GM19455 (cell line): Measurements from ENCODE around the gene ADH6.
"Not testable (repeated sequence)": the region's sequence is repeated elsewhere in the genome, so short reads cannot be mapped to it uniquely, and the experiment has no call there.

Source experiments
- ATAC-seq: cut with Tn5 transposase; IDR thresholded peaks from one replicate; pipeline ENCODE4 v1.9.1; 2021; ENCODE audit not compliant: unreplicated experiment

The ADH6 gene

DNA sequence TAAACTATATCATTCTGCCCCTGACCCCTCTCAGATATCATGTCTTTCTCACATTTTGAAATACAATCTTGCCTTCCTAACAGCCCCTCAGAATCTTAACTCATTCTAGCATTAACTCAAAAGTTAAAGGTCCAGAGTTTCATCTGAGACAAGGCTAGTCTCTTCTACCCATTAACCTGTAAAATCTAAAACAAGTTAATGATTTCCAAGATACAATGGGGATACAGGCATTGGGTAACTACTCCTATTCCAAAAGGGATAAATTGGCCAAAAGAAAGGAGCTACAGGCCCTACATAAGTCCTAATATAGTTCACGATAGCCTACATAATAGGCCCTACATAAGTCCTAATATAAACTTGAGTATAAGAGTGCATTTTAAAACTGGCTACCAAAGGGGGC lies 18.9 kb downstream of the ADH6 start:
- no peak for ATAC-seq

DNA sequence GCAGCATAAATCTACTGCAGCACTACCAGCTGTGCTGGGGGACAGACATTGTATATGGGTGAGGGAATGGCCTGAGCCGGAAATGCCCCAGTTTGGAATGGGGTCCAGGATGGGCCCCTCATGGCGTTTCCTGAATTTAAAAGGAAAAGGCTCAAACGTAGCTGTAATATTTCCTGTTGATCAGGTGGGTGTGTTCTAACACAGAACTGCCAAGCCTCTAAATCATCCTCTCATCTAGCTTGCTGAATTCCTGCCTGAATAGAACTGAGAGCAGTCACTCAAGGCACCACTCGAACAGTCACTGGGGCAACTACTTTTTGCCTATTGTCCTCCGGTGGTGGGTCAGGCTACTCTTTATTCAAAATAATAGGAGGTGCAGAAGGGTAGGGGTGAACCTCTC lies 28.7 kb downstream of the ADH6 start:
- no peak for ATAC-seq

DNA sequence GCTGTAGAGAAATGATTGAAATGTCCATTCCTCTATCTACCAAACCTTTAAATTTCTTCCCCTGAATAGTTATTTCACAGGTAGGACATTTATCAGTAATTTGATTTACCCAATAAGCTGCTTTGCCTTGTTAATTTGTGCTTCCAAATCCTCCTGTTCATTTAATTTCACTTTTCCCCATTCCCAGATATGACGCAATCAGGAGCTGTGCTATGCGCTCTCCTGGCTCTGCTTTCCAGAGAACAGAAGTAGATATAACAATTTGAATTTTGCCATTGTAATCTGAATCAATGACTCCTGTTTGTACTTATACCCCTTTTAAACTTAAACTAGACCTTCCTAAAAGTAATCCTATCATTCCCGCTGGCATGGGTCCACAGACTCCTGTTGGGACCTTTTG lies 29.1 kb downstream of the ADH6 start:
- not testable (repeated sequence) for ATAC-seq

DNA sequence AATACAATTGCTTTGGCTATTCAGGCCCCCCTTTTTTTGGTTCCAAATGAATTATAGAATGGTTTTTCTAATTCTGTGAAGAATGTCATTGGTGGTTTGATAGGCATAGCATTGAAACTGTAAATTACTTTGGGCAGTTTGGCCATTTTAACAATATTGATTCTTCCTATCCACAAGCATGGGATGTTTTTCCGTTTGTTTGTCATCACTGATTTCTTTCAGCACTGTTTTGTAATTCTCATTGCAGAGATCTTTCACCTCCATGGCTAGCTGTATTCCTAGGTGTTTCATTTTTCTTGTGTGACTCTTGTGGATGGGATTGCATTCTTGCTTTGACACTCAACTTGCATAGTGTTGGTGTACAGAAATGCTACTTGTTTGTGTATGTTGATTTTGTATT lies 33.0 kb downstream of the ADH6 start:
- no peak for ATAC-seq

DNA sequence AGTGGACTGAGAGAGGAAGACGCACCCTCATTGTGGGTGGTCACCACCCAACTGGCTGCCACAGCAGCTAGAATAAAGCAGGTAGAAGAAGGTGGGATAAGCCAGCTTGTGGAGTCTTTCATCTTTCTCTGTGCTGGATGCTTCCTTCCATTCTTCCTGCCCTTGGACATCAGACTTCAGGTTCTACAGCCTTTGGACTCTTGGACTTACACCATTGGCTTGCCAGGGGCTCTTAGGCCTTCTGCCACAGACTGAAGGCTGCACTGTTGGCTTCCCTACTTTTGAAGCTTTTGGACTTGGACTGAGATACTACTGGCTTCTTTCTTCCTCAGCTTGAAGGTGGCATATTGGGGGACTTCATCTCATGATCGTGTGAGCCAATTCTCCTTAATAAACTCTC lies 33.5 kb downstream of the ADH6 start:
- no peak for ATAC-seq

DNA sequence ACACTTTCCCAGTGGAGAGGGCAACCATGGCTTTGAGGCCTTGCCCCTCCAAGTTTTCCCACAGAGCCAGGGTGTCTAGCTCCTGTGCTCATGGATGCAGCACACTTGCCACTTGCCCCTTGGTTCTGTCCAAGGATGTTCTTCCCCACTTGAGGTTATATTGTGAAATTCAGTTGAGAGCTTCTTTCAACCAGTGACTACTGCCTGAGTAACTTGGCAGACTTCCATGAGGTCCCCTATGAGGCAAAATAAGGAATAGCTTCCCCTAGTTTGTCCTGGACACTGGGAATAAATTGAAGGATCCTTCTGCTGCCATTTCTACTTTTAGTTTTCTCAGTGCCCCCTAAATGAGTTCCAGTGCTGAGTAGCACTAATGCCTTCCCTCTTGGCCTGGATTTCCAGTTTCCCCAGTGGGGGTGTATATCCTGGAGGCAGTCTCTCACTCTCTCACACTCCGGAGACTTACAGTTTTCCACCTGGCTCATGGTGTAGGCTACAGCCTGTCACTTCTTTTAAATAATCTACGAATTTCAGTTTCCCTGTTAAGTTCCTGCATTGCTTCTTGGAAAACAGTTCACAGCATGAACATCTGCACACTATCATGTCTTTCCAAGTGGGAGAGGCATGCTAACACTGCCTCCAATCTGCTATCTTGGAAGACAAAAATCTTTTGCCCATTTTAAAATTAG lies 38.5 kb downstream of the ADH6 start:
- no peak for ATAC-seq

DNA sequence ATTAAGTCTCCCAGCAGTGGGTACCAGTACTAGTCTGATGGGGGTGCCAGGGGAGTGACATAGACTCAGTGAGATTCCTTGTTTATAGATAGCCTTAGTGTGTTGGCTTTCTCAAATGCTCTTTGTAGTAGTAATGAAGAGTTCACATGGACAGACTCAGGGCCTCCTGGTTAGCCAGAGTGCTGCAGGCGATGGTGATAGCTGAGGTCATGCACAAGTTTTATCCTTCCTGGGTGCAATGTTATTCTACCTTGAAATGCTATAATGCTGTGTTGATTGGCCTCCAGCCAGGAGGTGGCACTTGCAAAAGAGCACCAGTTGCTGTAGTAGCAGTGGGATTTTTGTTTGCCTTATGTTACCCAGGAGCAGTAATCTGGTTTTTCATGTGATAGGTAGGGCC lies 39.4 kb downstream of the ADH6 start:
- no peak for ATAC-seq

DNA sequence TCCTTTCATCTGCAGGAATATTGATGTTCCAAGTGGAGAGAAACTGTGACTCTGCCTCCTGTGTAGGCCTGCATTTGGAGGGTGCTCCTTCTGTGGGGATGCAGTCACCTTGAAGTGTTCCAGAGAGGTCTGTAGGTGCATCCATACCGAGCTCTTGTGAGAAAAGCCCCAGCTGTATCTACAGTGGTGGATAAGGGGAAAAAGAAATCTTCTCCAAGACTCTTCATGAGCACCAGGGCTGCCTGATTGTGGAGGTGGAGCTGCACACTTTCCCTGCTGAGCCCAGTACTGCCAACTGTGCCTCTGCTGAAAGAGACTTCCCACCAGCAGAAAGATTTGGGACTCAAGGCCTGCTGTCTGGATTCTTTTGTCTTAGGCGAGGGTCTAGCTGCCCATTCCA lies 39.9 kb downstream of the ADH6 start:
- ATAC-seq = no peak

DNA sequence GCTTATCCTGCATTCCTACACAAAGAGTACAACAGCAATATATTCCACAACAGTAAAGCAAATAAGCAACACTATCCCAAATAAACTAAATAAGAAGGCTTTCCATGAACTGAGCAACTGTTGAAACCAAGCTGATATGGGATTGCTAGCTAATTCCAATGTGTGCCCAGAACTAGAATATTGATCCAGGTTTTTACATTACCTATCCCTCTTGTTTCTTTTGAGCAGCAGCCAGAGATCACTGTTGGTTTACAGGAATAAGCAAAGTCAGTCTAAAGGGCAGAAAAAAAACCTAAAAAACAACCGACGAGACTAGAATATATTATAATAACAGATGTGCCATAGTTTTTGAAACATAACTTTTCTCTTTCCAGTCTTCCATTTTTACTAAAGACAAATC lies 52.5 kb downstream of the ADH6 start:
- ATAC-seq = no peak

DNA sequence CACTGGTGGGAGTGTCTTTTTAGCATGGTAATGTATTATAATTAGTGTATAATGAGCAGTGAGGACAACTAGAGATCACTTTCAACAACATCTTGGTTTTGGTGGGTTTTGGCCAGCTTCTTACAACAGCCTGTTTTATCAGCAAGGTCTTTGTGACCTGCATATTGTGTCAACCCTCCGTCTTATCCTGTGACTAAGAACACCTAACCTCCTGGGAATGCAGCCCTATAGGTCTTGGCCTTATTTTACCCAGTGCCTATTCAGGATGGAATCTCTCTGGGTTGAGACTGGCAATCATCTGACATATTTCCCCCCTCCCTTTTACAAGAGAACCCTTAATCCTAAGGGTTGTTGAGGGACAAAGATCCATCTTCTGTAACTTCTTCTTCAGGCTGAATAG lies 53.1 kb downstream of the ADH6 start:
- no peak for ATAC-seq

DNA sequence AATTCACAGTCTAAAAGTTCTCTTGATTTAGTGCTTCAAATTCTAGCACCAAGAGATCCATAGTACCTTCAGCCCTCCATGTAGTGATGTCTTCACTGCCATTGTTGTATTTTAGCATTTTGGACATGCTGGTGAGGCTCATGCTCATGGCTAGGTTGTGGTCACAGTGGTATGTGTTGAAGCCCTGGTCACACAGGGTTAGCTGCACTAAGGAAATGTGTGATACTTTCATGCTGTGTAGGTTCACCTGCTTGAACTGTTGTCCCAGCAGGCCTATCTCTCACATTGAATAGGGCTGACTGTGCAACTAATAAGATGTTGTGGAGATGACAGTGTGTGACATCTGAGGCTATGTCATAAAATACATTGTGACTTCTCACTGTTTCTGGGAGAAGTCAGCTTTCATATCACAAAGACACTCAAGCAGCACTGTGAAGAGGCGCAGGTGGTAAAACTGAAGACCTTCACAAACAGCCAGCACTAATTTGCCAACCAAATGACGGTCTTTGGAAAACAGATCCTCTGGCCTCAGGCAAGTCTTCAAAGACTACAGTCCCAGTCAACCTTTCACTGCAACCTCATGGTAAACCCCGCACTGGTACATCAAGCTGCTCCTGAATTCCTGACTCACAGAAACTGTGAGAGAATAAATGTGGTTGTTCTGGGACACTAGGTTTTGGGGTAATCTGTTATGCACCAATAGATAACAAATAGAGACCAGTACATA lies 57.5 kb downstream of the ADH6 start:
- no peak for ATAC-seq

DNA sequence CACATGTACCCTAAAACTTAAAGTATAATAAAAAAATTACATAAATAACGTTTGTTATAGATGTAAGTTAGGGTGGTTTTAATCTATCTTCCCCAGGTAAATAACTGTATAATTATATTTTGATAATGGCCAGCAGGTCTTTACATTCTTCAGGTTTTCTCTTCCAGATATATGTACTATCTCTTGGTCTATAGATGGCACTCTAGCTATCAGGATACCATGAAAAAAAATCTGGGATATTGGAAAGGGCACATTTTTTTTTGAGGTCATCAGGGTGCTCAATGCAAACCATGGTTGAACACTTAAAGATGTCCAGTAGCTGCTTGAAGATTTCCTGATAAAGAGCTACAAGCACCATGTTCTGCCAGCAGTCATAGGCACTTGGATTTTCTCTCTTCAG lies 59.3 kb downstream of the ADH6 start:
- ATAC-seq = no peak

DNA sequence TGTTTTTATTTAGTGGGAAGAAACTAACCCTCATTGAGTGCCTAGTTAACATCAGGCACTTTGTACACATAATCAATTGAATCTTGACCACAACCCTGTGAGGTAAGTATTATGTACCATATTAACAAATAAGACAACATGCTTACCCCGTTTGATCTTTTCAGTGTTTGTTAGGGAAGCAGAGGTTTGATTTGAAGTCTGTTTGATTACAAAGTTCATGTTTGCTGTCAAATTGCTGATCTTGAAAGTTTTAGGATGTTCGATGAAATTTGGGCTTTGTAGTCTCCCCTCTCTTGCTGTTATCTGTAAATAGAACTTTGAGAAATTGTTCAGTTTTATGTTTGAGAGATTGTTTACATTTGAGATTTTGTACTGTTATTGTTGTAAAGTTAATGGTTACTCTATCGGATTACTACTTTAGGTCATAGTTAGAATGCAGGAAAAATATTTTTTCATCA lies 61.5 kb downstream of the ADH6 start:
- no peak for ATAC-seq

DNA sequence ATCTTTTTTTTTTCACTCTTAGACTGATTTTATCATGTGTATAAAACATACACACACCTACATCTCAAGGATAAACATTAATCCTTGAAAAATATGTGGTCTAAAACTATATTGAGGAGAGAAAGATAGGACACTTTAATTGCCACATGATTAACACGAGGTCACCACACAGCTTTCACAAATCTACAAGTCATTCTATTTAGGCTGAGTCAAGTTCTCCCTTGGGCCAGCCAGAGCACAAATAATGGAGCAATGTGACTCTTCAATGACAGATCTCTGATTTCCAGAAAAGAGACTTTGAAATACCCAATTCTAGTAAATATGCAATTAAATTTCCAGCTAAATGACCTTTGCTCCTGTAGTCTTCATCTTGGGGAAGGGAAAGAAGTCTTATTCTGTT lies 62.1 kb downstream of the ADH6 start:
- no peak for ATAC-seq

DNA sequence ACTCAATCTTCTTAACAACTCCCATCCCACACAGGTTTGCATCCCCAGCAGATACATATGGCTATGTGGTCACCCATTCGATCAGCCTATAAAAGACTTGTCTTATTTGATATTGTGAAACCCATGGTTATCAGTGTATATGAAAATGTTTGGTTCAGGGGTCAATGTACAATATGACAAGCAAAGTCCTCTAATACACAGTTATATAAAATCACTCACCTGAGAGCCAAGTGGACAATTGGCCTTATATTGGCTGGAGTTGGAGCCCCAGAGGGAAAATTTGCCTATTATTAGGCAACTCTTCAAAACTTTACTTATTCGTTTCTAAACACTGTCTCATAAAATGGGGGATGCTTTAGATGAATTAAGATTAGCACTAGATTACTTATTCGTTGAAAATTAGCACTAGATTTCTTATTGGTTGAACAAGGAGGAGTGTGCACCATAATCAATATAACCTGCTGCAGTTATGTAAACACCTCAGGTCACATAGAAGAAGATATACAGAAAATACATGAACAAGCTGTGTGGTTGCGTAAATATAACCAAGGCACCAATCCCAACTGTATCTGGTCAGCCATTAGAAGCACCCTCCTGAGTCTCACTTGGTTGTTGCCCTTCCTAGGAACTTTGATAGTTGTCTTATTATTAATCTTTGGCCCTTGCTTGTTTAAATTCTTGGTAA lies 64.2 kb downstream of the ADH6 start:
- no peak for ATAC-seq
